Left colon (tissue), 2 donors: Measurements from ENCODE around the gene TXLNG. TPM values are rescaled to one million over a fixed set of nuclear protein-coding genes. Genes with fewer than 3 reads are reported as not detected.
"Not testable (repeated sequence)": the region's sequence is repeated elsewhere in the genome, so short reads cannot be mapped to it uniquely, and the experiment has no call there.

ENCODE experiments used
- ATAC-seq: fragments of 200-7000 bp; cut with Tn5 transposase; one replicate; pipeline ENCODE4 v1.9.1; 2020; ENCODE audit warnings: mild to moderate bottlenecking, moderate library complexity
- DNase-seq, 2 donors: peaks; one replicate each; pipeline ENCODE4 v3.0.0-alpha.2; 2020
- intact Hi-C, 2 donors: fragments of 100-400 bp; cut with DNase I in 1 of 2; cut with micrococcal nuclease in 1 of 2; formaldehyde crosslinking; loops; one replicate each; pipeline versions ENCODE4 v1.11.2 to v1.14.0; 2022; cut with DNase I, micrococcal nuclease
- total RNA-seq, 2 donors: library from RNA; stranded (reverse); fragmentation: NEBNext Ultra II Directional; extraction: Animal tissue kit (Norgen Biotek cat#: 25700); gene quantifications; one replicate each; pipeline ENCODE4 v1.2.1, GENCODE V29; 2021
- donor health status: DM: no; HTN: no; CAD: no.
- donor health status: DM: yes; HTN: yes; CAD: no.

The TXLNG gene
- total RNA-seq, 2 donors from 2014 or later: 7.7 to 9.7 TPM

- intact Hi-C loops: loop anchor here in 1 of 2 donors (10.0 kb wide), 1 partner anchor 216 kb away; no protein-coding TSS in a partner anchor
- ATAC-seq: peak; percentile 13
Observed at GRCh38 chrX:16828124-16828908, 42.0 kb downstream of the TXLNG start.

GRCh38 chrX:16832301-16832700, 46.0 kb downstream of the TXLNG start:
- intact Hi-C loops: no loop called here
- no peak for DNase-seq
- no peak for ATAC-seq

More at GRCh38 chrX:16828124-16828908, 42.0 kb downstream of the TXLNG start:
- no peak for DNase-seq

GRCh38 chrX:16834806-16835205, 48.5 kb downstream of the TXLNG start:
- ATAC-seq: no peak
- no peak for DNase-seq
- intact Hi-C loops: no loop called here

GRCh38 chrX:16836371-16836770, 50.1 kb downstream of the TXLNG start:
- intact Hi-C loops: no loop called here
- peak in 1 of 2 donors; percentile 30 for DNase-seq
- peak; percentile 89 for ATAC-seq

- DNase-seq: no peak
- ATAC-seq: peak; percentile 41
- intact Hi-C loops: no loop called here
Observed at GRCh38 chrX:16838202-16839066, 52.2 kb downstream of the TXLNG start.

- ATAC-seq (no peak), DNase-seq (no peak)
- intact Hi-C loops: no loop called here
Observed at GRCh38 chrX:16839219-16839851, 53.1 kb downstream of the TXLNG start.

- ATAC-seq: no peak
- no peak for DNase-seq
- intact Hi-C loops: no loop called here
Observed at GRCh38 chrX:16839852-16840460, 53.7 kb downstream of the TXLNG start.

GRCh38 chrX:16842684-16843083, 56.4 kb downstream of the TXLNG start:
- ATAC-seq: no peak
- intact Hi-C loops: no loop called here
- no peak for DNase-seq

GRCh38 chrX:16843208-16843909, 57.1 kb downstream of the TXLNG start:
- intact Hi-C loops: no loop called here
- DNase-seq (no peak), ATAC-seq (no peak)

GRCh38 chrX:16845686-16846085, 59.4 kb downstream of the TXLNG start:
- ATAC-seq (no peak), DNase-seq (no peak)
- intact Hi-C loops: no loop called here

GRCh38 chrX:16848541-16848940, 62.3 kb downstream of the TXLNG start:
- DNase-seq: no peak
- no peak for ATAC-seq
- intact Hi-C loops: no loop called here

- intact Hi-C loops: no loop called here
- DNase-seq (no peak), ATAC-seq (no peak)
Observed at GRCh38 chrX:16851421-16851820, 65.2 kb downstream of the TXLNG start.

GRCh38 chrX:16851827-16852226, 65.6 kb downstream of the TXLNG start:
- DNase-seq (no peak), ATAC-seq (no peak)
- intact Hi-C loops: no loop called here

- no peak for ATAC-seq
- no peak for DNase-seq
- intact Hi-C loops: no loop called here
Observed at GRCh38 chrX:16852617-16853179, 66.4 kb downstream of the TXLNG start.

GRCh38 chrX:16853537-16853936, 67.3 kb downstream of the TXLNG start:
- ATAC-seq (no peak), DNase-seq (no peak)
- intact Hi-C loops: no loop called here

- intact Hi-C loops: no loop called here
- ATAC-seq: no peak
Observed at GRCh38 chrX:16855363-16856075, 69.3 kb downstream of the TXLNG start.

GRCh38 chrX:16856076-16856404, 69.8 kb downstream of the TXLNG start:
- ATAC-seq, intact Hi-C loops, DNase-seq: not testable (repeated sequence)

More at GRCh38 chrX:16855363-16856075, 69.3 kb downstream of the TXLNG start:
- DNase-seq: no peak

GRCh38 chrX:16856744-16857143, 70.5 kb downstream of the TXLNG start:
- ATAC-seq (no peak), DNase-seq (no peak)
- intact Hi-C loops: no loop called here
